HepG2 (cell line): ENCODE results near the gene RBM34. TPM values are rescaled to one million over a fixed set of nuclear protein-coding genes. Genes with fewer than 3 reads are reported as not detected.

ENCODE experiments used
- ATAC-seq: fragments of 200-7000 bp; cut with Tn5 transposase; 3 replicates; pipeline ENCODE4 v1.9.1; 2020; ENCODE audit warnings: mild to moderate bottlenecking, moderate library complexity
- BruUV-seq: library from RNA; stranded (reverse); fragments of 400-500 nt; replicated peaks from 2 replicates; lab custom pipeline; 2021; lab: Mats Ljungman, UMichigan
- CTCF ChIA-PET: fragments of 300-600 bp; formaldehyde crosslinking; extraction: SDS; loops from one replicate; lab custom pipeline; 2021; ENCODE audit warnings: low total read pairs, inconsistent platforms, low intra/inter-chr PET ratio; lab: Yijun Ruan, JAX
- POLR2A ChIA-PET: fragments of 350-600 bp; sonication (Branson Sonifier 250); formaldehyde crosslinking; loops from one replicate; lab custom pipeline; 2020; ENCODE audit warnings: antibody characterized with exemption, inconsistent platforms; lab: Yijun Ruan, JAX
- DNase-seq: peaks from one replicate; pipeline ENCODE4 v3.0.0-alpha.2; 2015; ENCODE audit warnings: low spot score
- FAIRE-seq: peaks from 3 replicates; lab custom pipeline; 2011; peaks lifted over from hg19 to GRCh38; lab: Jason Lieb, UNC
- H2AFZ ChIP-seq: one replicate; pipeline ENCODE4 v1.6.1; 2011; ENCODE audit warnings: low read length, inconsistent platforms
- H3K27ac ChIP-seq: fragments of 300-600 bp; 3 replicates; pipeline ENCODE4 v1.8.0; 2011; ENCODE audit warnings: mixed run types, mild to moderate bottlenecking, mixed read lengths, low read length, inconsistent platforms; ENCODE audit not compliant: insufficient read depth; ENCODE audit errors: extremely low read length
- H3K27me3 ChIP-seq, 2 experiments: fragments of 200-600 bp in 1 of 2; 2 replicates in 1 of 2; 3 replicates in 1 of 2; pipeline versions ENCODE4 v1.6.0 to v1.8.0; 2011; ENCODE audit warnings: low read length in 2 of 2, mild to moderate bottlenecking in 2 of 2, moderate library complexity in 2 of 2, inconsistent platforms in 1 of 2; ENCODE audit not compliant: insufficient read depth in 2 of 2, control insufficient read depth in 1 of 2
- H3K36me3 ChIP-seq, 2 experiments: fragments of 200-600 bp in 1 of 2; replicated peaks in 1 of 2; 2 replicates in 1 of 2; 3 replicates in 1 of 2; pipeline versions ENCODE4 v1.5.1 to v1.8.0; 2011; ENCODE audit warnings: low read length in 2 of 2, inconsistent platforms in 1 of 2; ENCODE audit not compliant: insufficient read depth in 2 of 2, control insufficient read depth in 1 of 2
- H3K4me1 ChIP-seq: 2 replicates; pipeline ENCODE4 v1.5.1; 2012; ENCODE audit warnings: low read length, inconsistent platforms; ENCODE audit not compliant: insufficient read depth
- H3K4me2 ChIP-seq: 2 replicates; pipeline ENCODE4 v1.6.0; 2011; ENCODE audit warnings: low read depth, low read length, inconsistent platforms
- H3K4me3 ChIP-seq, 3 experiments: fragments of 200-600 bp in 1 of 3; sonication (generic), shearing (Covaris generic) in 1 of 3; replicated peaks in 1 of 3; 2 replicates each; pipeline ENCODE4 v1.5.1; 2011 to 2016; ENCODE audit warnings: low read length in 3 of 3, inconsistent platforms in 2 of 3, low read depth in 2 of 3, mild to moderate bottlenecking in 2 of 3, control low read depth in 1 of 3, mixed read lengths in 1 of 3; ENCODE audit not compliant: insufficient read depth in 1 of 3
- H3K79me2 ChIP-seq: one replicate; pipeline ENCODE4 v1.6.1; 2011; ENCODE audit warnings: low read length, inconsistent platforms; ENCODE audit not compliant: insufficient read depth
- H3K9ac ChIP-seq: 2 replicates; pipeline ENCODE4 v1.6.0; 2011; ENCODE audit warnings: mild to moderate bottlenecking, low read depth, low read length, inconsistent platforms; ENCODE audit not compliant: insufficient read depth
- H3K9me3 ChIP-seq: 2 replicates; pipeline ENCODE4 v1.5.1; 2012; ENCODE audit warnings: mild to moderate bottlenecking, low read length
- H4K20me1 ChIP-seq: 2 replicates; pipeline ENCODE4 v1.6.0; 2011; ENCODE audit warnings: inconsistent platforms, mild to moderate bottlenecking, low read length, moderate library complexity; ENCODE audit not compliant: insufficient read depth
- AFF4 ChIP-seq: sonication (generic); formaldehyde crosslinking; IDR thresholded peaks from 2 replicates; pipeline ENCODE4 v1.4.0; 2020; ENCODE audit warnings: missing genetic modification reagents
- BHLHE40 ChIP-seq: IDR thresholded peaks from 2 replicates; pipeline ENCODE4 v1.6.1; 2011; ENCODE audit warnings: low read length, improper control_type of control experiment
- FOXA3 ChIP-seq: IDR thresholded peaks from 2 replicates; pipeline ENCODE4 v1.6.1; 2016; ENCODE audit warnings: missing genetic modification reagents, missing compliant biosample characterization
- FOXK1 ChIP-seq: sonication (generic); formaldehyde crosslinking; IDR thresholded peaks from 2 replicates; pipeline ENCODE4 v1.4.0; 2020; ENCODE audit warnings: low read depth, missing genetic modification reagents, borderline replicate concordance
- FOXP1 ChIP-seq, 2 experiments: fragments of 450-650 bp in 1 of 2; IDR thresholded peaks; 2 replicates each; pipeline ENCODE4 v1.6.1; 2017 to 2018; ENCODE audit warnings: antibody characterized with exemption in 1 of 2
- GATAD2A ChIP-seq: IDR thresholded peaks from 2 replicates; pipeline ENCODE4 v1.6.1; 2016
- HDAC2 ChIP-seq: sonication (generic); formaldehyde crosslinking; IDR thresholded peaks from 2 replicates; pipeline ENCODE4 v1.4.0; 2020; ENCODE audit warnings: missing genetic modification reagents
- NRL ChIP-seq: sonication (generic); formaldehyde crosslinking; IDR thresholded peaks from 2 replicates; pipeline ENCODE4 v1.5.0; 2020; ENCODE audit warnings: missing genetic modification reagents, mild to moderate bottlenecking, moderate library complexity, borderline replicate concordance
- PAXIP1 ChIP-seq: sonication (generic); formaldehyde crosslinking; conservative IDR thresholded peaks from 2 replicates; pipeline ENCODE4 v1.4.0; 2020; ENCODE audit warnings: mild to moderate bottlenecking, missing genetic modification reagents, moderate library complexity
- SOX5 ChIP-seq: IDR thresholded peaks from 2 replicates; pipeline ENCODE4 v1.6.1; 2016; ENCODE audit warnings: borderline replicate concordance
- SOX6 ChIP-seq, 2 experiments: fragments of 450-650 bp in 1 of 2; sonication (generic) in 1 of 2; formaldehyde crosslinking in 1 of 2; IDR thresholded peaks; 2 replicates each; pipeline versions ENCODE4 v1.4.0 to v1.6.1; 2017 to 2020; ENCODE audit warnings: antibody characterized with exemption in 1 of 2, mild to moderate bottlenecking in 1 of 2, missing genetic modification reagents in 1 of 2
- TEAD3 ChIP-seq: optimal IDR thresholded peaks from 2 replicates; pipeline ENCODE3; 2016; ENCODE audit warnings: borderline replicate concordance
- ZNF672 ChIP-seq: sonication (generic); formaldehyde crosslinking; IDR thresholded peaks from 2 replicates; pipeline ENCODE4 v1.8.1; 2022; ENCODE audit warnings: missing genetic modification reagents
- ZNF704 ChIP-seq: sonication (generic); formaldehyde crosslinking; IDR thresholded peaks from 2 replicates; pipeline ENCODE4 v1.8.1; 2023; ENCODE audit warnings: mild to moderate bottlenecking, inconsistent platforms, moderate library complexity, missing genetic modification reagents, borderline replicate concordance
- ZNF740 ChIP-seq: sonication (generic); formaldehyde crosslinking; IDR thresholded peaks from 2 replicates; pipeline ENCODE4 v1.4.0; 2020; ENCODE audit warnings: missing genetic modification reagents
- WGBS: methylation state at CpG from one replicate; pipeline ENCODE4 v1.1.6; 2017; ENCODE audit warnings: low lambda C conversion rate; 5-methylcytosine and 5-hydroxymethylcytosine counted together
- in situ Hi-C: cut with HindIII; loops from 2 replicates; pipeline ENCODE4 v1.10.0; 2017; ENCODE audit warnings: low pct_unique_long_range_greater_than_20kb; ENCODE audit not compliant: extremely low pct_ligation_motif_present
- intact Hi-C: fragments of 100-400 bp; cut with micrococcal nuclease; formaldehyde crosslinking; loops from one replicate; pipeline ENCODE4 v1.10.0; 2022; ENCODE audit not compliant: unreplicated experiment
- polyA plus RNA-seq, 8 experiments: library from polyadenylated mRNA; depleted of rRNA in 3 of 8; stranded (reverse) in 7 of 8; unstranded in 1 of 8; fragments of >200 nt; fragmentation: Illumina TruSeq in 4 of 8; extraction: Trizol in 4 of 8; gene quantifications; 2 replicates each; pipeline versions ENCODE4 v1.2.1 to v1.2.3, GENCODE V29; 2011 to 2016; ENCODE audit warnings: low read depth in 4 of 8, missing spikeins in 1 of 8, mixed read lengths in 1 of 8; ENCODE audit not compliant: insufficient read depth in 1 of 8
- total RNA-seq, 5 experiments: library from RNA; depleted of rRNA; stranded (reverse); fragments of >200 nt; fragmentation: Illumina TruSeq; extraction: Trizol; gene quantifications; 2 replicates each; pipeline ENCODE4 v1.2.3, GENCODE V29; 2016; ENCODE audit warnings: low read depth in 1 of 5

The RBM34 gene
- total and polyA plus RNA-seq, 2 of the 13 experiments (the other 11 are each of a cell fraction or from before 2014, with no cell fraction given), result 34.7 to 73.0 TPM

- H2AFZ ChIP-seq, result no peak overlapping the region
- POLR2A ChIA-PET, result interaction anchor here (1.3 kb wide), 1 partner anchor 11 kb away, joined by 3 read pairs; no protein-coding TSS in a partner anchor
- no peaks in the 10 kb centered on the region for H4K20me1 ChIP-seq
- no peak overlapping the region for H3K9ac ChIP-seq
- peak overlapping the region; percentile 37; the same call in 1 of the 2 replicates for H3K4me2 ChIP-seq
- intact Hi-C loops (loop anchor here (10.0 kb wide), 1 partner anchor 689 kb away; no protein-coding TSS in a partner anchor), in situ Hi-C loops (no loop called here)
- 33% methylated on average over 6 of the region's 6 CpGs for WGBS
- ATAC-seq (no peak), DNase-seq (no peak), FAIRE-seq (no peak)
- H3K79me2 ChIP-seq, result no peaks in the 10 kb centered on the region
- no peaks in the 10 kb centered on the region for H3K36me3 ChIP-seq
- no peak overlapping the region for H3K27ac ChIP-seq
- peaks cover 67% of the 10 kb centered on the region for H3K4me1 ChIP-seq
- no peaks in the 10 kb centered on the region for H3K27me3 ChIP-seq
- no peaks in the 10 kb centered on the region for H3K9me3 ChIP-seq
- CTCF ChIA-PET, result no interaction called here
- no TSS peak for BruUV-seq
- H3K4me3 ChIP-seq, result no peak overlapping the region
- TF ChIP-seq GATAD2A (CRISPR knock-in tag) (0 out of 2 replicates have a peak, but pooled peaks have one; percentile 23), FOXK1 (CRISPR knock-in tag) (peak; percentile 10; the same call in 1 of the 2 replicates), NRL (CRISPR knock-in tag) (no peak), PAXIP1 (CRISPR knock-in tag) (0 out of 2 replicates have a peak, but pooled peaks have one; percentile 16), SOX6 (IDR thresholded peaks at IDR 0.05) (no peak), SOX6 (CRISPR knock-in tag; IDR thresholded peaks at IDR 0.05) (peak; percentile 25; the same call in 1 of the 2 replicates), BHLHE40 (no peak), FOXP1 (IDR thresholded peaks at IDR 0.05) (no peak), FOXP1 (CRISPR knock-in tag; IDR thresholded peaks at IDR 0.05) (peak; percentile 57), ZNF740 (CRISPR knock-in tag) (no peak), HDAC2 (no peak), AFF4 (CRISPR knock-in tag) (no peak), ZNF672 (CRISPR knock-in tag) (no peak), TEAD3 (CRISPR knock-in tag) (peak; percentile 50), ZNF704 (CRISPR knock-in tag) (no peak), FOXA3 (CRISPR knock-in tag) (peak; percentile 76), SOX5 (CRISPR knock-in tag) (peak; percentile 37; the same call in 1 of the 2 replicates)
Measured at GRCh38 chr1:235095938-235096562, 65.0 kb downstream of the RBM34 start.
